Stimulated activated CD8-positive, alpha-beta memory T cell treated with anti-CD3 and anti-CD28 coated beads, Interleukin-7, amount 100 ng/mL, for 48 hours (primary cell): ENCODE measurements around the gene ATP5MC2.
A peak's percentile ranks its signal among the peaks of the same experiment; 100 is the strongest.
"Not testable (repeated sequence)": the region's sequence is repeated elsewhere in the genome, so short reads cannot be mapped to it uniquely, and the experiment has no call there.

Source experiments
- DNase-seq, 2 donors: peaks; one replicate each; pipeline ENCODE4 v3.0.0-alpha.2; 2020; ENCODE audit warnings: low read depth in 1 of 2; ENCODE audit errors: extremely low read depth in 1 of 2

The ATP5MC2 gene

GRCh38 chr12:53653595-53653994, 22.3 kb downstream of the ATP5MC2 start:
- no peak for DNase-seq

- DNase-seq, result no peak
Measured at GRCh38 chr12:53652366-53652765, 23.5 kb downstream of the ATP5MC2 start.

DNA sequence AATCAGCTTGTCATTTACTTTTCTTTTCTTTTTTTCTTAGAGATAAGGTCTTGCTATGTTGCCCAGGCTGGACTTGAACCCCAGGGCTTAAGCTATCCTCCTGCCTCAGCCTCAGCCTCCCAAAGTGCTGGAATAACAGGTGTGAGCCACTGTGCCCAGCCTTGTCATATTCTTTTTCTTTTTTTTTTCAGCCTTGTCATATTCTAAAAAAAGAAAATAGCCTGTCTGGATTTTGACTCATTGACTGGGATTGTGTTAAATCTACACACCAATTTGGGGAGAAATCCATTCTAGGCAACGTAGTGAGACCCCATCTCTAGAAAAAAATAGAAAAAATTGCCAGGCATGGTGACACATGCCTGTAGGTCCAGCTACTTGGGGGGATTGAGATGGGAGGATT, 24.1 kb downstream of the ATP5MC2 start:
- no peak for DNase-seq

DNA sequence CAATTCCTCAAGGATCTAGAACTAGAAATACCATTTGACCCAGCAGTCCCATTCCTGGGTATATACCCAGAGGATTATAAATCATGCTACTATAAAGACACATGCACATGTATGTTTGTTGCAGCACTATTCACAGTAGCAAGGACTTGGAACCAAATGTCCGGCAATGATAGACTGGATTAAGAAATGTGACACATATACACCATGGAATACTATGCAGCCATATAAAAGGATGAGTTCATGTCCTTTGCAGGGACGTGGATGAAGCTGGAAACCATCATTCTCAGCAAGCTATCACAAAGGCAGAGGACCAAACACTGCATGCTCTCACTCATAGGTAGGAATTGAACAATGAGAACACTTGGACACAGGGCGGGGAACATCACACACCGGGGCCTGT, 29.6 kb downstream of the ATP5MC2 start:
- DNase-seq, result not testable (repeated sequence)

- no peak for DNase-seq
Measured at GRCh38 chr12:53645165-53645564, 30.7 kb downstream of the ATP5MC2 start.

DNA sequence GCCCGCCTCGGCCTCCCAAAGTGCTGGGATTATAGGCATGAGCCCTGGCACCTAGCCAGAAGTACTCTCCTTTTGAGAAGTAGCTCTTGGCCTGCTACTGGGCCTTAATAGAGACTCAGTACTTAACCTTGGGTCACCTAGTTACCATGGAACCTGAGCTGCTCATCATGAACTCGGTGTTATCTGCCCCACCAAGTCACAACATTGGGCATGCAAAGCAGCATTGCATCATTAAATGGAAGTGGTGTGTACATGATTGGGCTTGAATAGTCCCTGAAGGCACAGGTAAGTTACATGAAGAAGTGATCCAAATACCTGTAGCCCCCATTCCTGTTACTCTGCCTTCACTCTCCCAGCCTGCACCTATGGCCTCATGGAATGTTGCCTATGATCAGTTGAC, 31.8 kb downstream of the ATP5MC2 start:
- no peak for DNase-seq

GRCh38 chr12:53643232-53643979, 32.5 kb downstream of the ATP5MC2 start:
- DNase-seq, result no peak

DNA sequence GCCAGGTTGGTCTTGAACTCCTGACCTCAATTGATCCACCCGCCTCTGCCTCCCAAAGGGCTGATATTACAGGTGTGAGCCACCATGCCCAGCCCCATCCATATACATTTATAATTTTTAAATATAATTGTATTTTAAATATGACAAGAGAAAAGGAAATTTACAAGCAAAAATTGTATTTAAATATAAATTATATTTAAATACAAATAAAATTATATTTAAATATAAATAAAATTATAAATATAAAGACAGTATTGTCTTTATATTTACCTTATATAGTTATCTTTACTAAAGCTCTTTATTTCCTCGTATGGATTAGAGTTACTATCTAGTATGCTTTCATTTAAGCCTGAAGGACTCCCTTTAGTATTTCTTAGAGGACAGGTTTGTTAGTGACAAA, 37.8 kb downstream of the ATP5MC2 start:
- no peak for DNase-seq

DNA sequence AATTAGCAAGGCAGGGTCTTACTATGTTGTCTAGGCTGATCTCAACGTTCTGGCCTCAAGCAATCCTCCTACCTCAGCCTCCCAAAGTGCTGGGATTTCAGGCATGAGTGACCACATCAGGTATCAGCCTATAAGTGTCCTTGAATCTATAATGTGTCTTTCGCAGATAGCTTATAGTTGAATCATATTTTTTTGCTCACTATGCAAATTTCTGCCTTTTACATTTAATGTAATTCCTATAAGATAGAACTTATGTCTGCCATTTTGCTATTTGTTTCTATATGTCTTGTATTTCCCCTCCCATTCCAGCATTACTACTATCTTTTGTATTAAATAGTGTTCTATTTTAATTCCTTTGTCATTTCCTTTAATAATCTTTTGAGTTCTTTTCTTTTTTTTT, 39.2 kb downstream of the ATP5MC2 start:
- DNase-seq, result no peak

- DNase-seq, result not testable (repeated sequence)
Measured at GRCh38 chr12:53635708-53636107, 40.2 kb downstream of the ATP5MC2 start.

DNA sequence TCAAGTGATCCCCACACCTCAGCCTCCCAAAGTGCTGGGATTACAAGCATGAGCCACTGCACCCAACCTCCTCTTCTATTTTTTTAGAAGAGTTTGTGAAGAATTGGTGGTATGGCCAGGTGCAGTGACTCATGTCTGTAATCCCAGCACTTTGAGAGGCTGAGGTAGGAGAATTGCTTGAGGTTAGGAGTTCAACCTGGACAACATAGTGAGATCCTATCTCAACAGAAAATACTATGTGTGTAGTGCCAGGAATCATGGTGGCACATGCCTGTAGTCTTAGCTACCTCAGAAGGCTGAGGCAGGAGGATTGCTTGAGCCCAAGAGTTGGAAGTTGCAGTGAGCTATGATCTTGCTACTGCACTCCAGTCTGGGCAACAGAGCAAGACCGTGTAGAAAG, 44.2 kb downstream of the ATP5MC2 start:
- DNase-seq, result no peak

DNA sequence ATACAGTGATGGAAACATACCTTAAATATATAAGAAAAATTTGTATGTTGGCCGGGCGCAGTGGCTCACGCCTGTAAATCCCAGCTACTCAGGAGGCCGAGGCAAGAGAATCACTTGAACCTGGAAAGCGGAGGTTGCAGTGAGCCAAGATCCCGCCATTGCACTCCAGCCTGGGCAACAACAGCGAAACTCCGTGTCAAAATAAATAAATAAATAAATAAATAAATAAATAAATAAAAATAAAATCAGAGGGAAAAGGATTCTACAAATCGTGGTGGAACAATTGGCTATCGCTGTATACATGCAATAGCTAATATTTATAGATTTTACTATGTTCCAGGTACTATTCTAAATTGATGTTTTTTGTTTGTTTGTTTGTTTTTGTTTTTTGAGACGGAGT, 48.0 kb downstream of the ATP5MC2 start:
- no peak for DNase-seq

DNA sequence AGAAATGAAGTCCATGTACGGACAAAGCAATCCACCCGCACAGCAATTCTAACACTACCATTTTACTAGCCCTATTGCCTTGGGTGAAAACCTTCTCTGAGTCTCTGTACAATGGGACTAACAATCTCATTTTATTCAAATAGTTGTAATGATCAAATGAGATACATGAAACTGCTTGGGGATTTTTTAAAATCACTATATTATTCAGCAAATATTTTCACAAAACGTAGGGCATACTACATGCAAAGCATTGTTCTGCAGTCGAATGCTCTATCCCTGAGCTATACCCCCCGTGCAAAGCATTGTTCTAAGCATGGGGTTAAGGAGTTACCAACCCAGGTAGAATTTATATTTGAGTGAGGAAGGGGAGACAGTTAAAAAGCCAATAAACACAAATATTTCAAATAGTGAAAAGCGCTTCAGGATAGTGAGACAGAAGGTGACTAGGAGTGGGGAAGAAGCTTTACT, 49.1 kb downstream of the ATP5MC2 start:
- no peak for DNase-seq

DNA sequence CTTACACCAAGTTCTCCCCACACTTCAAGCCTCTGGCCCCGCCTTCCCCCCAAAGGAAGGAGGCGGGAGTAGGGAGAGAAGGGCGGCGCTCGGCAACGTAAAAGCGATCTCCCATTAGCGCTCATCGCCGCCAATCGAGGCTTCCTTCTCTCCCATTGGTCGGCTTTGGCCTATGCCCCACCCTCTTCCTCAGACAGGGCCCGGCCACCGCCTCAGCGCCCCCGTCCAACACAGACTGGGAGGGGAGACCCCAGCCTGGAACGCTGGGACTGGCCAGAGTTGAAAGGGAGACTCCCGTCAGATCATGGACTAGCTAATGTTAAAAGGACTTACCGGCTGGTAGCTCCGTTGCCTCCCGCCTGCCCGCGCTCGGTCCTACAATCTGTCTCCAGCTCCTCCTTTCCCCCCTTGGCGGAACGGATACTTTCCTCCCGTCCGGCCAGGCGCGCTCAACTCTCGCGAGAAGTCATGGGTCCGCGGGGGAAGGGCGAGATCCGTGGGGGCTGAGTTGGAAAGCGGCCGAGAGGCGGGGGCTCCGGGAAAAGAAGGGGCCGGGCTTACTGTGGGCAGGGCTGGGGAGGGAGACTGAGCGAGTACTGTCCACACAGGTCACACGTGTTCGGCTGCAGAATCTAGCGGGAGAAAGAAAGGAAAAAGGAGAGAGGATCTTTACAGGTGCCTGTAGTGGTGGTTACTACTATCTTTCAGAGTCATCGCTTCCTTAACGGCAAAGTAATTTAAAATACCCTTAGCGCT, 49.8 kb downstream of the ATP5MC2 start, which contains the start of gene ATF7:
TSS of gene ATF7 (minus strand) at position 437 of the 756 bp plus-strand sequence. CDS start 25,382 bp downstream, outside the sequence.
- DNase-seq, result peak; percentile 92 to 96

DNA sequence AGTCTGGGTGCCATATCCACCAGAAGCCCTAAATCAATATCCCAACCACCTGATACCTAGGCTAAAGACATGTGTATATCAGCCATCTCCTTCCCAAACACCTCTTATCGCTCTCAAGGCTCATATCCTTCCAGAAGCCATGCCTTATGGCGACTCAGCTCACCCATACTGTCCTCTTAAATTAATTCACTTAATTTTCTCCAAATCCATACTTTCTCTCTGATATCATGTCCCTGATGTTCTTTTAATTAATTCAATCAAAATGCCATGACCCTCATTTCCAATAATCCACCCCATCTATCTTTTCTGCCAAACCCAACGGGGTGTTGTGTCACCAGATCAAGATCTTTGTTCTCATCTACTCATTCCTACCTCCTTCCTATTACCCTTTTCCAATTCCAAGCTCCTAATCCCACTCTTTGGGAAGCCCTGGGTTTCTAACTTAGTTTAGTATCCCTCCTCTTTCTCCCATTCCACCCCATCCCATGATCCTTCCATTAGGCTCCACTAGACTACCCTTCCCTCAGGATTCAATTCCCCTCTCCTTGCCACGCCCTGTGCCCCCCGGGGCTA, 50.4 kb downstream of the ATP5MC2 start:
- no peak for DNase-seq

DNA sequence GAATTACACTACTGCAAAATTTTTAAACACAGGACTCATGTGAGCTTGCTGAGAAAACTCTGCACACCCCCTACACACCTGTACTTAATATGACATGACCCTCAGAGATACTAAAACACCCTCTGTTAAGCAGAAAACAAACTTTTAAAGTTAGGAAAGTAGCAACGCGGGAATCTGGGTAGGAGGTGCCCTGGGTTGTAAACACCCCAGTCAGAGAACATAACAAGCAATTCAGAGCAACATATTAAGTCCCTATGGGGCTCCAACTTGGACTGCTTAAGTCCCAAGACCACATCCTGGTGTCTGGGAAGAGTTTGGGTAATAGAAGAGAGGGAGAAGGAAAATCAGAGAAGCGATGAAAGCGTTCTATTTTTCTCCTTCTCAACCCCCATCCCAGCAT, 50.9 kb downstream of the ATP5MC2 start:
- no peak for DNase-seq

DNA sequence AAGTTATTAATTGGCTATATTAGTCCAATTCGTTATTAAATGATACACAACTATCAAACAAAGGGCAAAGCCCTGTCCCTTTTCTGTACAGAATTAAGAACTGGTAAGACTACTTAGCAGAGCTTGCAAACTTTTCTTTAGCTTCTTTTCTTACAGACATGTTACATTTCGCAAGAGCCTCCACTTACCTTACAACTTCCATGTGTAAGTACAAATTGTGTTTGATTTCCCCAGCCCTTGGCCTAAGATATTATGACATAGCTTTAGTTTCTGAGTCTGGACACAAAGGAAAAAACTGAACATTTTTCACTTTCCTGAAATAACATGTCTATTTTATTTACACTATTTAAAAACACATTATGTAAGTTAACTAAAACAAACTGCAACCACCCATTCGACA, 51.4 kb downstream of the ATP5MC2 start:
- no peak for DNase-seq

DNA sequence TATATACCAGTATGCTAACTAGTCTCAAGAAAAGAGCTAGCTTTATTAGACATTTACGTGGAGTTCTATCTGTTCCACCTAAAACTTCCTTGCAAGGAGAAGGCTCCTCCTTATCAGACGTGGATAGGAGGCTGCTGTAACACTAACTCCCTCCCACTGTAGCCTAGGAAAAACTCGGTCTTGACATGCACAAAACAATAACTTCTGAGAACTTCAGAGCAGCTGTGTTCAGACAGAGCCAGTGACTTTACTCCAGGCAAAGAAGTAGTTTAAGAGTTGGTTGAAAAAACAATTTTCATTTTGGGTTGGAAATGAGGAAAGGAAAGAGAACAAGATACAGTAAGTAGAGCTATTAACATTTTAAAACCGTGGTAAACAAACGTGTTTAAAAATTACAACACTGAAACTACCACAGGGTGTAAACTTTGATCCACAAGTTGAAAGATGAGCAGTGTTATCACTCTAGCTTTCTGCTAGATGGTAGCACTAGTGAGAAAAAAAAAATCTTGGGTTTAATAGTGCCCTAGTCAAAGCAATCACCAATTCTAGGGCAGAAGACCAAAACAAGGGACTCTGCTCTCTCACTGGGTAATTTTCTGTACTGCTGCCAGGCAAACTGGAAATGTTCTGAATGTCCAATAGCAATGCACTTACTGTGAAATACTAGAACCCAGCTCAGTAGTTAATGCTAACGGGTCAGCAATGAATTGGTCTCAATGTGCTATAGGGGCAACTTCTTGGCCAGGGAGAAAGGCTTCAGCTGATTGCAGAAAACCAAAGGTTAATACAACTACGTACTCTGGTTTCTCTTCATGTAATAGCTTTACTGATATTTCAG, 52.1 kb downstream of the ATP5MC2 start:
- no peak for DNase-seq

DNA sequence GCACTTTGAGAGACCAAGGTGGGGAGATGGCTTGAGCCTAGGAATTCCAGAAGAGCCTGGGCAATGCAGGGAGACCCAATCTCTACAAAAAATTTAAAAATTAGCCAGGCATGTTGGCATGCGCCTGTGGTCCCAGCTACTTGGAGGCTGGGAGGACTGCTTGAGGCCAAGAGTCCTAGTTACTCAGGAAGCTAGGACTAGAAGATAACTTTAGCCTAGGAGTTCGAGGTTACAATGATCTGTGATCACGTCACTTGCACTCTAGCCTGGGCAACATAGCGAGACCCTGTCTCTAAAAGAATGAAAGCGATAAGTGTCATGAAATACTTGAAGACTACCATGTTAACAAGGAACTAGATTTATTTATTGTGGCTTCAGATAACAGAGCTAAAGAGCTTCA, 53.2 kb downstream of the ATP5MC2 start:
- DNase-seq, result no peak

- no peak for DNase-seq
Measured at GRCh38 chr12:53618275-53618674, 57.6 kb downstream of the ATP5MC2 start.

- no peak for DNase-seq
Measured at GRCh38 chr12:53617700-53618099, 58.2 kb downstream of the ATP5MC2 start.
